ENCODE measurements around the gene KDM2B. TPM values are rescaled to one million over a fixed set of nuclear protein-coding genes. Genes with fewer than 3 reads are reported as not detected.

The KDM2B gene
- polyA plus RNA-seq, 1 donor from 2014 or later, result 85.5 TPM

GRCh38 chr12:121430833-121431415, 149.9 kb downstream of the KDM2B start:
- Histone ChIP-seq H3K4me3 (ENCODE audit: low read length) (no peak overlapping the region), H3K79me2 (replicated peaks; ENCODE audit: insufficient read depth, low read length) (no peaks in the 10 kb centered on the region), H3K27ac (ENCODE audit: low read length) (no peak overlapping the region), H3K9me2 (ENCODE audit: insufficient read depth, low read length) (no peaks in the 10 kb centered on the region), H3K9me3 (ENCODE audit: low read length) (no peaks in the 10 kb centered on the region), H2AFZ (ENCODE audit: low read depth, low read length) (no peak overlapping the region), H3K27me3 (ENCODE audit: insufficient read depth, low read depth, low read length) (no peaks in the 10 kb centered on the region), H4K20me1 (ENCODE audit: insufficient read depth) (no peaks in the 10 kb centered on the region), H3F3A (ENCODE audit: insufficient read depth, low read length, poor library complexity, severe bottlenecking) (no peaks in the 10 kb centered on the region), H3K4me2 (ENCODE audit: low read length) (no peak overlapping the region), H3K36me3 (ENCODE audit: insufficient read depth, low read length) (no peaks in the 10 kb centered on the region), H3K9ac (ENCODE audit: low read length) (no peak overlapping the region)
- TF ChIP-seq REST (IDR thresholded peaks at IDR 0.05; ENCODE audit: borderline replicate concordance) (no peak), POLR2AphosphoS5 (IDR thresholded peaks at IDR 0.05) (no peak), EP300 (conservative IDR thresholded peaks at IDR 0.05; ENCODE audit: poor library complexity, severe bottlenecking) (no peak), EZH2 (IDR thresholded peaks at IDR 0.05; ENCODE audit: borderline replicate concordance, insufficient read depth, low read length, poor library complexity, severe bottlenecking) (no peak), CTCF (IDR thresholded peaks at IDR 0.05; ENCODE audit: poor library complexity, severe bottlenecking) (no peak), MXI1 (conservative IDR thresholded peaks at IDR 0.05; ENCODE audit: poor library complexity, severe bottlenecking) (no peak), RAD21 (conservative IDR thresholded peaks at IDR 0.05) (no peak), SMC3 (conservative IDR thresholded peaks at IDR 0.05; ENCODE audit: poor library complexity) (no peak), TAF1 (IDR thresholded peaks at IDR 0.05; ENCODE audit: low read depth) (no peak)

GRCh38 chr12:121428883-121429282, 151.9 kb downstream of the KDM2B start:
- no peak overlapping the region for H3K4me3 ChIP-seq (ENCODE audit: low read length)
- H3K27ac ChIP-seq (ENCODE audit: low read length), result no peak overlapping the region
- H4K20me1 ChIP-seq (ENCODE audit: insufficient read depth), result no peaks in the 10 kb centered on the region
- no peaks in the 10 kb centered on the region for H3F3A ChIP-seq (ENCODE audit: insufficient read depth, low read length, poor library complexity, severe bottlenecking)
- no peaks in the 10 kb centered on the region for H3K9me3 ChIP-seq (ENCODE audit: low read length)
- TF ChIP-seq EZH2 (IDR thresholded peaks at IDR 0.05; ENCODE audit: borderline replicate concordance, insufficient read depth, low read length, poor library complexity, severe bottlenecking) (no peak), EP300 (conservative IDR thresholded peaks at IDR 0.05; ENCODE audit: poor library complexity, severe bottlenecking) (no peak), MXI1 (conservative IDR thresholded peaks at IDR 0.05; ENCODE audit: poor library complexity, severe bottlenecking) (no peak), TAF1 (IDR thresholded peaks at IDR 0.05; ENCODE audit: low read depth) (no peak), REST (IDR thresholded peaks at IDR 0.05; ENCODE audit: borderline replicate concordance) (no peak), CTCF (IDR thresholded peaks at IDR 0.05; ENCODE audit: poor library complexity, severe bottlenecking) (no peak), RAD21 (conservative IDR thresholded peaks at IDR 0.05) (no peak), SMC3 (conservative IDR thresholded peaks at IDR 0.05; ENCODE audit: poor library complexity) (no peak), POLR2AphosphoS5 (IDR thresholded peaks at IDR 0.05) (no peak)
- no peak overlapping the region for H3K4me2 ChIP-seq (ENCODE audit: low read length)
- H2AFZ ChIP-seq (ENCODE audit: low read depth, low read length), result no peak overlapping the region
- H3K27me3 ChIP-seq (ENCODE audit: insufficient read depth, low read depth, low read length), result no peaks in the 10 kb centered on the region
- H3K36me3 ChIP-seq (ENCODE audit: insufficient read depth, low read length), result no peaks in the 10 kb centered on the region
- no peak overlapping the region for H3K9ac ChIP-seq (ENCODE audit: low read length)
- H3K79me2 ChIP-seq (replicated peaks; ENCODE audit: insufficient read depth, low read length), result no peaks in the 10 kb centered on the region
- no peaks in the 10 kb centered on the region for H3K9me2 ChIP-seq (ENCODE audit: insufficient read depth, low read length)
